DMS 273 treated with DMSO at 0.1 percent for 48 hours (cell line): ENCODE results near the gene NXPE1.
"Not testable (repeated sequence)": the region's sequence is repeated elsewhere in the genome, so short reads cannot be mapped to it uniquely, and the experiment has no call there.

ENCODE experiments used
- DNase-seq: peaks from one replicate; lab custom pipeline; 2025; lab: John Stamatoyannopoulos, UW

The NXPE1 gene

DNA sequence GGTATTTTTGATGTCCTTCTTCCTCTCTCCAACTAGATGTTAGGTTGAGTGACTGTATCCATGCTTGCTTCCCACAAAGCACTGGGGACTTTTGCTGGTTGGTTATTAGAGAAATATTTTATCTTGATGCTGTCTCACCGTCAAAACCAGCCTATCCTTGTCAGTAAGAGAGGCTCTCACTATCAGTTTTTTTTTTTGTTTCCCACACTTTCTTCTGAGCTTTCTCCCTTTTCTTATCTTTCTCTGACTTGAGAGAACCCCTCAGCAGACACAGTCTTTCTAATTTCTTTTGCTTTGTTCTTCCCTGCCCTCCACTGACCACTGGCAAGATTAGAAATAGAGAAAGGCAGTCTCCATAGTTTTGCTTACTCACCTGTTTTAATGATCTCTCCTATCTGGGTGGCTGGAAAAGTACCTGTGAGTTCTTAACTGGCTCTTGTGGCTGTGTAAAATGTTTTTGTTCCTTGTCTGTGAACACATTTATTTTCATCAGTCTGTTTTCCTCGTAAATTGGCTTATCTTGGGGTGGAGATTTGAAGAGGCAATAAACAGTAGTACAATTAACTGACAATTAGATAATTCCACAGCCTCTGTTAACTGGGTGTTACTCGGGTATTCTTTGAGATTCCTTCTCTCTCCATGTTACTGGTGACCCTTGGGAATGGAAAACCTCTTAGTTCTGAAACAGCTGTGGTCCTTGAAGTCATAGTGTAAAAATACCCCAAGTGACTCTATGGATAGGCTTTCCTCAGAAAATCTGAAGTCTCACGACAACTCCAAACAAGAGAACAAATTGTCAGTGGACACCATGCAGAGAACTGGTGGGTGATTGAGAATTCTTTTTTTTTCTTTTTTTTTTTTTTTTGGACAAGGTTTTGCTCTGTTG, at the start of gene NXPE1:
NXPE1 (minus strand) TSS at position 457 of the 886 bp plus-strand sequence. CDS start 8,680 bp downstream, outside the sequence.
- DNase-seq = no peak

GRCh38 chr11:114609429-114609828, 49.7 kb upstream of the NXPE1 start:
- DNase-seq = no peak

DNA sequence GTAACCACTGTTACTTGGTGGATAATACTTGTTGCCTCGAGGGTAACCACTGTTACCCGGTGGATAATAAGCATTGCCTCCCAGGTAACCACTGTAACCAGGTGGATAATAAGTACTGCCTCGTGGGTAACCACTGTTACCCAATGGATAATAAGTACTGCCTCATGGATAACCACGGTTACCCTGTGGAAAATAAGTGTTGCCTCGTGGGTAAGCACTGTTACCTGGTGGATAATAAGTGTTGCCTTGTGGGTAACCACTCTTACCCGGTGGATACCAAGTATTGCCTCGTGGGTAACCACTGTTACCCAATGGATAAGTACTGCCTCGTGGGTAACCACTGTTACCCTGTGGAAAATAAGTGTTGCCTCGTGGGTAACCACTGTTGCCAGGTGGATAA, 48.9 kb upstream of the NXPE1 start:
- not testable (repeated sequence) for DNase-seq

- no peak for DNase-seq
These were observed 48.2 kb upstream of the NXPE1 start for GRCh38 chr11:114607753-114608459.

DNA sequence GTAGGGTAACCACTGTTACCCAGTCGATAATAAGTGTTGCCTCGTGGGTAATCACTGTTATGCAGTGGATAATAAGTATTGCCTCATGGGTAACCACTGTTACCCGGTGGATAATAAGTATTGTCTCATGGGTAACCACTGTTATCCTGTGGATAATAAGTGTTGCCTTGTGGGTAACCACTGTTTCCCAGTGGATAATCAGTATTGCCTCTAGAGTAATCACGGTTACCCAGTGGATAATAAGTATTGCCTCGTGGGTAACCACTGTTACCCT, 47.1 kb upstream of the NXPE1 start:
- DNase-seq = not testable (repeated sequence)

- no peak for DNase-seq
These were observed 46.5 kb upstream of the NXPE1 start for GRCh38 chr11:114606003-114606801.

DNA sequence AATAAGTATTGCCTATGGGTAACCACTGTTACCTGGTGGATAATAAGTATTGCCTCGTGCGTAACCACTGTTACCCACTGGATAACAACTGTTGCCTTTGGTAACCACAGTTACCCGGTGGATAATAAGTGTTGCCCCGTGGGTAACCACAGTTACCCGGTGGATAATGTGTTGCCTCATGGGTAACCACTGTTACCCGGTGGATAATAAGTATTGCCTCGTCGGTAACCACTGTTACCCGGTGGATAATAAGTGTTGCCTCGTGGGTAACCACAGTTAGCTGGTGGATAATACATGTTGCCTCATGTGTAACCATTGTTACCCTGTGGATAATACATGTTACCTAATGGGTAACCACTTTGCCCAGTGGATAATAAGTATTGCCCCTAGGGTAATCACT, 45.7 kb upstream of the NXPE1 start:
- DNase-seq = no peak

DNA sequence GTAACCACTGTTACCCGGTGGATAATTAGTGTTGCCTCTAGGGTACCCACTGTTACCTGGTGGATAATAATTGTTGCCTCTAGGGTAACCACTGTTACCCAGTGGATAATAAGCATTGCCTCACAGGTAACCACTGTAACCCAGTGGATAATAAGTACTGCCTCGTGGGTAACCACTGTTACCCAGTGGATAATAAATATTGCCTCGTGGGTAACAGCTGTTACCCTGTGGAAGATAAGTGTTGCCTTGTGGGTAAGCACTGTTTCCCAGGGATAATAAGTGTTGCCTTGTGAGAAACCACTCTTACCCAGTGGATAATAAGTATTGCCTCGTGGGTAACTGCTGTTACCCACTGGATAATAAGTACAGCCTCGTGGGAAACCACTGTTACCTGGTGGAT, 45.2 kb upstream of the NXPE1 start:
- DNase-seq = no peak

DNA sequence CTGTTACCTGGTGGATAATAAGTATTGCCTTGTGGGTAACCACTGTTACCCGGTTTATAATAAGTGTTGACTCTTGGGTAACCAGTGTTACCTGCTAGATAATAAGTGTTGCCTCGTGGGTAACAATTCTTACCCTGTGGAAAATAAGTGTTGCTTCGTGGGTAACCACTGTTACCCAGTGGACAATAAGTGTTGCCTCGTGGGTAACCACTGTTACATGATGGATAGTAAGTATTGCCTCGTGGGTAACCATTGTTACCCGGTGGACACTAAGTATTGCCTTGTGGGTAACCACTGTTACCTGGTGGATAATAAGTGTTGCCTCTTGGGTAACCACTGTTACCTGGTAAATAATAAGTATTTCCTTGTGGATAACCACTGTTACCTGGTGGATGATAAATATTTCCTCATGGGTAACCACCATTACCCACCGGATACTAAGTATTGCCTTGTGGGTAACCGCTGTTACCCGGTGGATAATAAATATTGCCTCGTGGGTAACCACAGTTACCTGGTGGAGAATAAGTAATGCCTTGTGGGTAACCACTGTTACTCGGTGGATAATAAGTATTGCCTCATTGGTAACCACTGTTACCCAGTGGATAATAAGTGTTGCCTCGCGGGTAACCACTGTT, 44.6 kb upstream of the NXPE1 start:
- no peak for DNase-seq

- not testable (repeated sequence) for DNase-seq
These were observed 43.5 kb upstream of the NXPE1 start for GRCh38 chr11:114603151-114603550.

- DNase-seq = no peak
These were observed 38.8 kb upstream of the NXPE1 start for GRCh38 chr11:114598461-114598860.

GRCh38 chr11:114596175-114596919, 36.7 kb upstream of the NXPE1 start:
- no peak for DNase-seq

DNA sequence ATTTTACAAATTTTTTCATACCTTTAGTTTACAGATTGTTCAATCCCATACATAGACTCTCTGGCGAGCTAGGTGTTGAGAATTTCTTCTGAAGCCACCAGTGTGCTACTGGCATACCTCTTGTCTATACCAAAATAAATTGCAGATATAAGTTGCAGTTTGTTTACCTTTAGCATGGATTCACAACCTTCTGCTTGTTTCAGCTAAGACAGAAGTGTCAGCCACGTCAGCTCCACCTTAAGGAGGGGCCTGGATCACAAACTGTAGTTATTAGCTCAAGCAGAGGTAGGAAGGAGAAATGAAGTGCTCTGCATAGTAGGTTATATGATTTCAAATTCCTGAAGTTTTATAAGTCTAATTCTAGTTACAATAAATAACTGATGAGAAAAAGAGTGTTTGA, 35.9 kb upstream of the NXPE1 start, which contains the start of gene NXPE4:
NXPE4 (minus strand) TSS at position 216 of the 400 bp plus-strand sequence. CDS start 1,027 bp downstream, outside the sequence.
- no peak for DNase-seq

DNA sequence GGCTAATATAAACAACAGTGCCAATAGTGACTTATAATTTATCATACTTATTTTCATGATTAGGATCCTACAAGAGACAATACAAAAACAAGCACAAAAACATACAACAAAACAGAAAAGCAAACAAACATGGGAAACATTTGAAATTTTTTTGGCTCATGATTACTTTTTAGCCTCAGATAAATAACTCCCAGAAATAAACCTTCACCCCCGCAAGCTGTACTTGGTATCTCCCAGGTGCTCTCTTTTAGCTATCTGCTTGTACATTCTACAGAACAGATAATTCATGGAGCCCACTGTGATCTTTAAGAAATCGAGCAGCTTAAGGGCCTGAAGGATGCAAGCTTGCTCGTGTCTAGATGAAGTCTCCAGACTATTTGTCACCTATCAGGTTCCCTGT, 35.0 kb upstream of the NXPE1 start:
- DNase-seq = no peak

GRCh38 chr11:114587398-114587953, 27.8 kb upstream of the NXPE1 start:
- DNase-seq = no peak

DNA sequence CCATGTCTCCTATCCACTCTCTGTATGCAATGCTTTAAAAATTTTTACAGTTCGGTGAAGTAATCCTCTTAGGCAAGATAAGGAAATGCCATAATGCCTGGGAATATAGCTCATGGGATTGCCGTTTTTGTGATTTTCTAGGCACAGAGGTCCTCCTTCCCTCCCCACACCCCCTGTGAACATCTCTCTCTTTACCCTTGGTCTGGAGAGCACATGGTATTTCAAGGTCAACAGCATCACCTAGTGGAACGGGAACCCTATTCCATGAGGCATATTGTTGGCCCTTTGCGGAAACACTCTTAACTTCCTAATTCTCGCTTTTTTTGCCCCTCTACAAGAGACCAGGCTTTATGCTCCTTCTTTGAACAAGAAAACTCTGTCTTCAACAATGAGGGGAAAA, 27.1 kb upstream of the NXPE1 start:
- DNase-seq = no peak

DNA sequence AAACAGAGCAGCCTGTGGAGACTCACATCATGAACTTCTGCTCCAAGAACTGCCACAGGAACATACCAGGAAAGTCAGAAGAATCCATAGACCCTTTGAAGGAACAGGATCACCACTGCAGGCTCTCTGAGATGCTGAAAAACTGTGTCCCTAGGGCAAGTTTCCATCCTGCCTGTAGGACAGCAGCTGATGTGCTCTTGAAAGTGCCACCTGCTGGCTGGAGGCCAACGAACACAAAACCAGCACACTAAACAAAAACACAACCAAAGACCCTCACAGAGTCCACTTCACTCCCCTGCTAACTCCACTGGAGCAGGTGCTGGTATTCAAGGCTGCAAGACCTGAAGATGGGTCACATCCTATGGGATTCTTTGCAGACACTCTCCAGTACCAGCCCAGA, 12.0 kb upstream of the NXPE1 start:
- DNase-seq = no peak

DNA sequence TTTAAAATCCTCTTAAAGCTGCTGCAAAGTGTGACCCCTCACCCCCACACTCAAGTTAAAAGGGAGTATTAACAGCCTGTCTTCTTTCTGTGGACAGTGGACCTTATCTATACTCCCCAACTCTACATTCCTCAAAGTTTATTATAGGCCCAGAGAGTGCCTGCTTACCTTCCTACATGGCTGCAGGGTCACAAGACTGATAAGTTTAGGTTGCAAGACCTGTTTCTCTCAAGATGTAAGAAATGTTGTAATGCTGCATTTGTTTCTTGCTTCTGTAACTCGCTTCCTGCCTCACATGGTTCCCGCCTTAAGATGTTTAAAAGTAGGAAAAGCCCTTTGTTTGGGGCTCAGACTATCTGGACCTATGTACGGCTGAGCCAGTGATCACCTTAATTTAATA, 10.1 kb upstream of the NXPE1 start:
- no peak for DNase-seq

- DNase-seq = no peak
These were observed 6.6 kb upstream of the NXPE1 start for GRCh38 chr11:114566276-114566675.

GRCh38 chr11:114564831-114565230, 5.2 kb upstream of the NXPE1 start:
- DNase-seq = no peak

GRCh38 chr11:114563077-114563476, 3.4 kb upstream of the NXPE1 start:
- DNase-seq = no peak
